Mesendoderm (in vitro differentiated cells): ENCODE data around the gene TRIM10.

Experiments
- DNase-seq: peaks from one replicate; pipeline ENCODE4 v3.0.0; 2013
- H2AK5ac ChIP-seq: 2 replicates; pipeline ENCODE4 v1.6.1; 2013; ENCODE audit warnings: low read length, inconsistent platforms
- H2BK120ac ChIP-seq: 2 replicates; pipeline ENCODE4 v1.6.1; 2013; ENCODE audit warnings: low read depth, mild to moderate bottlenecking, low read length, moderate library complexity, mixed read lengths
- H2BK15ac ChIP-seq: replicated peaks from 2 replicates; pipeline ENCODE4 v1.6.1; 2013; ENCODE audit warnings: low read depth, mild to moderate bottlenecking, moderate library complexity
- H2BK5ac ChIP-seq: 2 replicates; pipeline ENCODE4 v1.6.1; 2013; ENCODE audit warnings: low read length, inconsistent platforms
- H3K18ac ChIP-seq: 2 replicates; pipeline ENCODE4 v1.6.1; 2013; ENCODE audit warnings: mild to moderate bottlenecking, low read length, mixed read lengths
- H3K23ac ChIP-seq: one replicate; pipeline ENCODE4 v1.6.1; 2013; ENCODE audit warnings: low read length
- H3K27ac ChIP-seq: 2 replicates; pipeline ENCODE4 v1.5.1; 2013; ENCODE audit warnings: low read depth, mild to moderate bottlenecking, inconsistent platforms, low read length, moderate library complexity
- H3K27me3 ChIP-seq: 2 replicates; pipeline ENCODE4 v1.6.1; 2013; ENCODE audit warnings: low read length, control low read depth, mild to moderate bottlenecking, inconsistent platforms; ENCODE audit not compliant: insufficient read depth, poor library complexity
- H3K36me3 ChIP-seq: 2 replicates; pipeline ENCODE4 v1.6.1; 2013; ENCODE audit warnings: low read length, inconsistent platforms; ENCODE audit not compliant: control insufficient read depth, insufficient read depth
- H3K4ac ChIP-seq: one replicate; pipeline ENCODE4 v1.6.1; 2013; ENCODE audit warnings: low read depth, mild to moderate bottlenecking, low read length, moderate library complexity
- H3K4me1 ChIP-seq: 2 replicates; pipeline ENCODE4 v1.6.1; 2013; ENCODE audit warnings: low read depth, low read length, inconsistent platforms; ENCODE audit not compliant: control insufficient read depth
- H3K4me2 ChIP-seq: 2 replicates; pipeline ENCODE4 v1.6.1; 2013; ENCODE audit warnings: low read length
- H3K4me3 ChIP-seq: 2 replicates; pipeline ENCODE4 v1.5.1; 2013; ENCODE audit warnings: mild to moderate bottlenecking, low read length
- H3K56ac ChIP-seq: one replicate; pipeline ENCODE4 v1.6.1; 2013; ENCODE audit warnings: low read length
- H3K79me1 ChIP-seq: 2 replicates; pipeline ENCODE4 v1.6.1; 2013; ENCODE audit warnings: low read length, inconsistent platforms
- H3K79me2 ChIP-seq: 2 replicates; pipeline ENCODE4 v1.6.1; 2013; ENCODE audit warnings: mild to moderate bottlenecking, low read length; ENCODE audit not compliant: control insufficient read depth, insufficient read depth
- H3K9ac ChIP-seq: 2 replicates; pipeline ENCODE4 v1.6.1; 2013; ENCODE audit warnings: low read length, inconsistent platforms
- H4K5ac ChIP-seq: one replicate; pipeline ENCODE4 v1.6.1; 2013; ENCODE audit warnings: low read length
- H4K8ac ChIP-seq: one replicate; pipeline ENCODE4 v1.6.1; 2013; ENCODE audit warnings: low read depth, mild to moderate bottlenecking, control low read depth, low read length, moderate library complexity
- WGBS: extraction: QIAGEN DNeasy Blood & Tissue Kit; methylation state at CpG from one replicate; pipeline ENCODE4 v1.1.7; 2013; ENCODE audit warnings: low lambda C conversion rate, missing lambda C conversion rate; ENCODE audit not compliant: insufficient coverage; ENCODE audit errors: extremely low coverage; 5-methylcytosine and 5-hydroxymethylcytosine counted together

Gene TRIM10

DNA sequence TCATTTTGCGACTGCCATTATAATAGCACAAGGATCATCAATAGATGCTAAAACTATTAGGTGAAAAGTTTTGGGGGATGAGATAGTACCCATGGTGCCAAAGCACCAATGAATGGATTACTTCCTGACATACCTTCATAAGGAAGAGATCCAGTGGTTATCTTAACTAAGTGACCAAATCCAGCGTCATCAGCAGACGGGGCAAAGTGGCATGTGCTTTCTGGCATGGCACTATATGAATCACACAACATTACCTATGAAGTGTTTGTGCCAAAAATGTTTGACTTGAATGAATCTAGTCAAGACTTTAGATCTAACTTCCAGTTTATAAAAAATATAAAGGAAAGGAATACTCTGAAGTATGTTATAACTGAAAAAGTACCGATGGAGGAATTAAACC is 41.4 kb upstream of the TRIM10 start:
- Histone ChIP-seq H3K4ac (no peak overlapping the region), H3K4me3 (no peak overlapping the region), H2BK120ac (no peak overlapping the region), H2BK5ac (no peak overlapping the region), H3K18ac (no peak overlapping the region), H2BK15ac (no peak overlapping the region), H3K23ac (no peak overlapping the region), H3K27me3 (no peaks in the 10 kb centered on the region), H3K36me3 (peaks cover 5% of the 10 kb centered on the region), H4K8ac (no peak overlapping the region), H3K79me2 (no peaks in the 10 kb centered on the region), H3K56ac (no peak overlapping the region), H3K4me2 (no peak overlapping the region), H3K9ac (no peak overlapping the region), H3K79me1 (peaks cover 2% of the 10 kb centered on the region), H2AK5ac (no peak overlapping the region), H3K27ac (no peak overlapping the region), H4K5ac (no peak overlapping the region), H3K4me1 (peaks cover 8% of the 10 kb centered on the region)
- whole genome bisulfite sequencing, result no CpG with 5 or more reads among the region's 4 CpGs
- no peak for DNase-seq

GRCh38 chr6:30200551-30201281 is 39.7 kb upstream of the TRIM10 start:
- Histone ChIP-seq H4K8ac (no peak overlapping the region), H3K79me1 (no peaks in the 10 kb centered on the region), H2BK120ac (no peak overlapping the region), H3K4ac (no peak overlapping the region), H3K27ac (no peak overlapping the region), H3K36me3 (peaks cover 5% of the 10 kb centered on the region), H2AK5ac (no peak overlapping the region), H2BK5ac (no peak overlapping the region), H3K79me2 (no peaks in the 10 kb centered on the region), H3K4me2 (no peak overlapping the region), H3K4me1 (no peaks in the 10 kb centered on the region), H2BK15ac (no peak overlapping the region), H4K5ac (no peak overlapping the region), H3K56ac (no peak overlapping the region), H3K18ac (no peak overlapping the region), H3K23ac (no peak overlapping the region), H3K27me3 (no peaks in the 10 kb centered on the region), H3K9ac (no peak overlapping the region), H3K4me3 (no peak overlapping the region)
- WGBS, result no CpG with 5 or more reads among the region's 6 CpGs
- no peak for DNase-seq

DNA sequence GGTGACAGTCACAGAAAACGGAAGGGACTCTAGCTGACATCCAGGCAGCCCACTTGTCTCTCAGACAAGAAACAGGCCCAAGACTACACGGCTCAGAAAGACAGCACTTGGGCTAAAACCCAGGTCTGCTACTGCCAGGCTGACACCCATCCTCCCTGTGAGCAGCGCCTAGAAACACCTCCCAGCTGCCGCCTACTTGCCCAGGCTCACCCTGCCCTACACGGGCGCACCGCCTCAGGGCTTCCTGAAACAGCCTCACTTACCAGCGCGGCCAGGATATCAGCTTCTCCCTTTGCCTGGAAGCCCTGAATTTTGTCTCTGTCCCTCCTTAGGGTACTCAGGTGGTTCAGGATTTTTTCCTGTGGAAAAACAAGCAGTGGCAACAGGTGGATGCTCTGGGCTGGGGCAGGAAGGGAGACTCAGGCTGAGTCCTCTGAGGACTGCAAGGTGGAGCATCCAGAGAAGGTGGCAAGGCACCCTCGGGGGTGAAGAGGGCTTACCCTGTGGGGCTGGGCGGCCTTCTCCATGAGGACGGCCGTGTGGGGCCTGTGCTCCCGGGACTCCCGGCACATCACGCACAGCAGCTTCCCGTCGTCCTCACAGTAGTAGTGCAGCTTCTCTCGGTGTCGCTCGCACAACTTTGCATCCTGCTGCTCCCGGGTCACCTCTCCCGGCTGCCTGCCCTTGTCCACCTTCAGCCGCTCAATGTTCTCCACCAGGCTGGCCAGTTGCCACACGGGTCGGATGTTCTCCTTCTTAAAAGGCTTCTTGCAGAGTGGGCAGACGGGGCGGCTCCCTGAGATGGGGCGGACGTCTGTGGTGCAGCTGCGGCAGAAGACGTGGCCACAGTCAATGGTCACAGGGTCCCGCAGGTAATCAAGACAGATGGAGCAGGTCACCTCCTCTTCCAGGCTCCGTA is 37.4 kb upstream of the TRIM10 start:
- peaks cover 5% of the 10 kb centered on the region for H3K36me3 ChIP-seq

GRCh38 chr6:30196376-30196775 is 35.4 kb upstream of the TRIM10 start:
- no peak for DNase-seq
- WGBS, result no CpG with 5 or more reads among the region's 12 CpGs

More for the DNA sequence above, 37.4 kb upstream of the TRIM10 start:
- H3K27ac ChIP-seq, result no peak overlapping the region
- no peak overlapping the region for H2BK5ac ChIP-seq
- no peak overlapping the region for H3K56ac ChIP-seq
- H3K79me2 ChIP-seq, result no peaks in the 10 kb centered on the region
- no CpG with 5 or more reads among the region's 34 CpGs for WGBS
- no peaks in the 10 kb centered on the region for H3K27me3 ChIP-seq
- no peak overlapping the region for H2AK5ac ChIP-seq
- no peaks in the 10 kb centered on the region for H3K4me1 ChIP-seq
- H3K4ac ChIP-seq, result no peak overlapping the region
- H3K9ac ChIP-seq, result no peak overlapping the region
- no peak overlapping the region for H4K5ac ChIP-seq
- DNase-seq, result no peak
- no peak overlapping the region for H3K23ac ChIP-seq
- H3K18ac ChIP-seq, result no peak overlapping the region
- H2BK120ac ChIP-seq, result no peak overlapping the region
- no peak overlapping the region for H2BK15ac ChIP-seq
- H4K8ac ChIP-seq, result no peak overlapping the region
- no peak overlapping the region for H3K4me3 ChIP-seq
- no peak overlapping the region for H3K4me2 ChIP-seq
- no peaks in the 10 kb centered on the region for H3K79me1 ChIP-seq

DNA sequence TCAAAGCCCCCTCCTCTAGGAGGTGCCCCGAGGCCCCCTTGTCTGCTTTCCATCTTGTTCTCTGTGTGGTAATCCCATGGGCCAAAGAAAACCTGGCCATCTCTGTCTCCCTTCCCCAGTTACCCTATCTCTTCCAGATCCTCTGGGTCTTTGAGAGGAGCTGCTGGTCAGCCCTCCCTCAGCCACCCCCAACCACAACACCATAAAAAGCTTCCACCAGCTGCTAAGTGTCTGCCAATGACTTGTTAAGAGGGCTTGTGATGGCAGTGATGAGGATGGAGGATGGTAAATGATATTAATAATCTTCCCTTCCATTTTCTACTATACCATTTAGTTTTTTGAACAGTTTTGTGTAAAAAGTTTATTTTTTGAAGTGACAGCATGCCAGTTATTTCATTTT is 34.9 kb upstream of the TRIM10 start:
- DNase-seq, result no peak
- H3K79me2 ChIP-seq, result no peaks in the 10 kb centered on the region
- H3K4me3 ChIP-seq, result no peak overlapping the region
- no peaks in the 10 kb centered on the region for H3K79me1 ChIP-seq
- no peak overlapping the region for H3K27ac ChIP-seq
- H3K18ac ChIP-seq, result no peak overlapping the region
- no peaks in the 10 kb centered on the region for H3K4me1 ChIP-seq
- no peak overlapping the region for H2BK15ac ChIP-seq
- H3K27me3 ChIP-seq, result no peaks in the 10 kb centered on the region
- H3K4me2 ChIP-seq, result no peak overlapping the region
- no peak overlapping the region for H2BK120ac ChIP-seq
- H4K8ac ChIP-seq, result no peak overlapping the region
- H2AK5ac ChIP-seq, result no peak overlapping the region
- H3K9ac ChIP-seq, result no peak overlapping the region
- no peak overlapping the region for H3K4ac ChIP-seq
- no peak overlapping the region for H3K56ac ChIP-seq
- WGBS, result no CpG with 5 or more reads among the region's 1 CpG
- H3K23ac ChIP-seq, result no peak overlapping the region
- peaks cover 5% of the 10 kb centered on the region for H3K36me3 ChIP-seq
- H4K5ac ChIP-seq, result no peak overlapping the region
- no peak overlapping the region for H2BK5ac ChIP-seq

More at GRCh38 chr6:30196376-30196775, 35.4 kb upstream of the TRIM10 start:
- Histone ChIP-seq H2AK5ac (no peak overlapping the region), H3K36me3 (peaks cover 5% of the 10 kb centered on the region), H4K8ac (no peak overlapping the region), H3K56ac (no peak overlapping the region), H2BK120ac (no peak overlapping the region), H3K4me2 (no peak overlapping the region), H3K4me3 (no peak overlapping the region), H3K18ac (no peak overlapping the region), H3K27me3 (no peaks in the 10 kb centered on the region), H2BK15ac (no peak overlapping the region), H3K27ac (no peak overlapping the region), H4K5ac (no peak overlapping the region), H3K4ac (no peak overlapping the region), H2BK5ac (no peak overlapping the region), H3K9ac (no peak overlapping the region), H3K23ac (no peak overlapping the region), H3K79me2 (no peaks in the 10 kb centered on the region), H3K4me1 (no peaks in the 10 kb centered on the region), H3K79me1 (no peaks in the 10 kb centered on the region)
